CD14-positive monocyte (primary cell): Measurements from ENCODE around the gene SSTR1. TPM values are rescaled to one million over a fixed set of nuclear protein-coding genes. Genes with fewer than 3 reads are reported as not detected.

Experiments
- DNase-seq, 3 donors: peaks; one replicate each; pipeline ENCODE4 v3.0.0-alpha.2; 2011 to 2022
- H2AFZ ChIP-seq: 2 replicates; pipeline ENCODE4 v1.6.0; 2012; ENCODE audit warnings: mild to moderate bottlenecking, low read depth, low read length, inconsistent platforms; ENCODE audit not compliant: insufficient read depth, poor library complexity, severe bottlenecking
- H3K27ac ChIP-seq, 2 donors: 1 replicate in 1 of 2; 2 replicates in 1 of 2; pipeline ENCODE4 v1.5.1; 2012 to 2013; ENCODE audit warnings: low read length in 2 of 2, control low read depth in 1 of 2, inconsistent platforms in 1 of 2, low read depth in 1 of 2, mild to moderate bottlenecking in 1 of 2
- H3K27me3 ChIP-seq, 2 donors: one replicate each; pipeline versions ENCODE4 v1.6.0 to v1.6.1; 2011 to 2013; ENCODE audit warnings: low read length in 2 of 2; ENCODE audit not compliant: control insufficient read depth in 2 of 2, insufficient read depth in 2 of 2
- H3K36me3 ChIP-seq, 2 donors: replicated peaks in 1 of 2; 1 replicate in 1 of 2; 2 replicates in 1 of 2; pipeline versions ENCODE4 v1.5.1 to v1.6.1; 2012 to 2013; ENCODE audit warnings: low read length in 2 of 2, control low read depth in 1 of 2, inconsistent platforms in 1 of 2, mild to moderate bottlenecking in 1 of 2; ENCODE audit not compliant: insufficient read depth in 2 of 2, control insufficient read depth in 1 of 2
- H3K4me1 ChIP-seq, 2 donors: 1 replicate in 1 of 2; 2 replicates in 1 of 2; pipeline versions ENCODE4 v1.5.1 to v1.6.1; 2012 to 2013; ENCODE audit warnings: low read length in 2 of 2, control low read depth in 1 of 2, inconsistent platforms in 1 of 2, mild to moderate bottlenecking in 1 of 2, moderate library complexity in 1 of 2; ENCODE audit not compliant: insufficient read depth in 2 of 2, control insufficient read depth in 1 of 2
- H3K4me2 ChIP-seq: replicated peaks from 2 replicates; pipeline ENCODE3; 2012; ENCODE audit warnings: low read length, moderate library complexity, mild to moderate bottlenecking; ENCODE audit not compliant: poor library complexity, severe bottlenecking; ENCODE audit errors: extremely low read depth
- H3K4me3 ChIP-seq, 3 experiments: fragments of 200-600 bp in 1 of 3; sonication (generic) in 1 of 3; replicated peaks in 1 of 3; 1 replicate in 2 of 3; 2 replicates in 1 of 3; pipeline ENCODE4 v1.5.1; 2011 to 2013; ENCODE audit warnings: low read length in 3 of 3, mild to moderate bottlenecking in 3 of 3, control low read depth in 2 of 3, low read depth in 2 of 3, inconsistent platforms in 1 of 3, moderate library complexity in 1 of 3
- H3K79me2 ChIP-seq: 2 replicates; pipeline ENCODE4 v1.6.0; 2012; ENCODE audit warnings: mild to moderate bottlenecking, control low read depth, inconsistent platforms, low read length, moderate library complexity; ENCODE audit not compliant: insufficient read depth
- H3K9ac ChIP-seq: 2 replicates; pipeline ENCODE4 v1.6.0; 2017; ENCODE audit warnings: low read length, mild to moderate bottlenecking; ENCODE audit not compliant: insufficient read depth, poor library complexity, severe bottlenecking
- H3K9me3 ChIP-seq, 2 donors: replicated peaks in 1 of 2; 1 replicate in 1 of 2; 2 replicates in 1 of 2; pipeline versions ENCODE4 v1.5.1 to v1.6.1; 2012 to 2013; ENCODE audit warnings: low read length in 2 of 2, control low read depth in 1 of 2; ENCODE audit not compliant: control insufficient read depth in 1 of 2, insufficient read depth in 1 of 2
- H4K20me1 ChIP-seq: 2 replicates; pipeline ENCODE4 v1.6.0; 2012; ENCODE audit warnings: mild to moderate bottlenecking, low read length, control low read depth, moderate library complexity; ENCODE audit not compliant: insufficient read depth
- H3K27ac Mint-ChIP-seq, 7 donors: one replicate each; pipeline ENCODE4 v1.8.0; 2020; ENCODE audit warnings: mild to moderate bottlenecking in 7 of 7, mixed read lengths in 7 of 7, moderate library complexity in 6 of 7, inconsistent platforms in 2 of 7
- H3K27me3 Mint-ChIP-seq, 3 donors: one replicate each; pipeline ENCODE4 v1.8.0; 2021 to 2022; ENCODE audit warnings: low read depth in 3 of 3, mild to moderate bottlenecking in 3 of 3, mixed read lengths in 3 of 3, moderate library complexity in 3 of 3, inconsistent platforms in 1 of 3
- H3K36me3 Mint-ChIP-seq, 2 donors: one replicate each; pipeline ENCODE4 v1.8.0; 2020; ENCODE audit warnings: mixed read lengths in 2 of 2, inconsistent platforms in 1 of 2, mild to moderate bottlenecking in 1 of 2
- H3K4me1 Mint-ChIP-seq: one replicate; pipeline ENCODE4 v1.8.0; 2020; ENCODE audit warnings: mild to moderate bottlenecking, mixed read lengths
- H3K4me3 Mint-ChIP-seq, 2 donors: one replicate each; pipeline ENCODE4 v1.8.0; 2020; ENCODE audit warnings: mild to moderate bottlenecking in 2 of 2, mixed read lengths in 2 of 2, moderate library complexity in 1 of 2
- H3K9me3 Mint-ChIP-seq, 7 donors: one replicate each; pipeline ENCODE4 v1.8.0; 2020 to 2022; ENCODE audit warnings: mixed read lengths in 7 of 7, mild to moderate bottlenecking in 6 of 7, moderate library complexity in 6 of 7, inconsistent platforms in 2 of 7
- WGBS: methylation state at CpG from one replicate; pipeline ENCODE4 v1.1.5; 2013; ENCODE audit warnings: missing lambda C conversion rate; ENCODE audit not compliant: insufficient coverage; 5-methylcytosine and 5-hydroxymethylcytosine counted together
- intact Hi-C, 2 donors: fragments of 100-400 bp; cut with micrococcal nuclease; formaldehyde crosslinking; loops; one replicate each; pipeline versions ENCODE4 v1.15.0 to v1.15.1; 2023
- polyA plus RNA-seq, 3 donors: library from polyadenylated mRNA; depleted of rRNA in 1 of 3; unstranded in 2 of 3; stranded (reverse) in 1 of 3; fragments of 300-500 nt in 2 of 3; fragments of >200 nt in 1 of 3; fragmentation: Illumina TruSeq in 2 of 3; gene quantifications; 1 replicate in 2 of 3; 2 replicates in 1 of 3; pipeline ENCODE4 v1.2.3, GENCODE V29; 2012 to 2021
- TF ChIP-seq, protein P1 (sequence below): fragments of 200-600 bp; IDR thresholded peaks from one replicate; pipeline ENCODE4 v1.8.0; 2022; ENCODE audit warnings: antibody characterized with exemption, mild to moderate bottlenecking

The SSTR1 gene
- polyA plus RNA-seq, 3 donors, result not detected

DNA sequence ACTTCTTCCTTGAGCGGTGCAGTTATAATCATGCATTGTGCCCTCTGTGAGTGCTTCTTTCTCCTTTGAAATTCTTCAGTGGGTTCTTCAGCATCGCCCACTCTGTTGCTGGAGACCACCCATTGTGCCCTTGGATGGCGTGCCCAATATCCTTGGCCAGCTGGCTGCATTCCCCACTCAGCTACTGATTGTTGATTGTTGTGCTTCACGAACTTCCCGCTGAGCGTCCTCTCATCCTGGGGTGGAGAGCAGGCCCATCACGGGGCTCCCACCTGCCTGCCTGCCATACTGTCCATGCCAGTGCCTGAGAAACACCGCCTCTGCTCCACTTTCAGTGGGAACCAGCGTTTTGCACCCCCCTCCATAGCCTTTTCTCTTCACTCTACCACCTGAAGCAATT is 8.6 kb upstream of the SSTR1 start:
- TF ChIP-seq, protein P1, sequence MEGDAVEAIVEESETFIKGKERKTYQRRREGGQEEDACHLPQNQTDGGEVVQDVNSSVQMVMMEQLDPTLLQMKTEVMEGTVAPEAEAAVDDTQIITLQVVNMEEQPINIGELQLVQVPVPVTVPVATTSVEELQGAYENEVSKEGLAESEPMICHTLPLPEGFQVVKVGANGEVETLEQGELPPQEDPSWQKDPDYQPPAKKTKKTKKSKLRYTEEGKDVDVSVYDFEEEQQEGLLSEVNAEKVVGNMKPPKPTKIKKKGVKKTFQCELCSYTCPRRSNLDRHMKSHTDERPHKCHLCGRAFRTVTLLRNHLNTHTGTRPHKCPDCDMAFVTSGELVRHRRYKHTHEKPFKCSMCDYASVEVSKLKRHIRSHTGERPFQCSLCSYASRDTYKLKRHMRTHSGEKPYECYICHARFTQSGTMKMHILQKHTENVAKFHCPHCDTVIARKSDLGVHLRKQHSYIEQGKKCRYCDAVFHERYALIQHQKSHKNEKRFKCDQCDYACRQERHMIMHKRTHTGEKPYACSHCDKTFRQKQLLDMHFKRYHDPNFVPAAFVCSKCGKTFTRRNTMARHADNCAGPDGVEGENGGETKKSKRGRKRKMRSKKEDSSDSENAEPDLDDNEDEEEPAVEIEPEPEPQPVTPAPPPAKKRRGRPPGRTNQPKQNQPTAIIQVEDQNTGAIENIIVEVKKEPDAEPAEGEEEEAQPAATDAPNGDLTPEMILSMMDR, result no peak
- H3K36me3 ChIP-seq, result no peaks in the 10 kb centered on the region
- Mint-ChIP-seq H3K4me1 (no peaks in the 10 kb centered on the region), H3K27me3 (peaks cover 0 to 5% (median 4%) of the 10 kb centered on the region in 3 donors), H3K4me3 (no peak overlapping the region), H3K27ac (peak overlapping the region in 1 of 7 donors; percentile 57), H3K36me3 (no peaks in the 10 kb centered on the region), H3K9me3 (no peaks in the 10 kb centered on the region)
- no peaks in the 10 kb centered on the region for H3K4me1 ChIP-seq
- H4K20me1 ChIP-seq, result no peaks in the 10 kb centered on the region
- no peak for DNase-seq
- H3K4me2 ChIP-seq, result no peak overlapping the region
- H3K27me3 ChIP-seq, result no peaks in the 10 kb centered on the region
- 88% methylated on average over 8 of the region's 9 CpGs for WGBS
- no peak overlapping the region for H3K9ac ChIP-seq
- no peak overlapping the region for H3K27ac ChIP-seq
- no peak overlapping the region for H3K4me3 ChIP-seq
- no peaks in the 10 kb centered on the region for H3K9me3 ChIP-seq
- intact Hi-C loops, result no loop called here
- no peak overlapping the region for H2AFZ ChIP-seq
- no peaks in the 10 kb centered on the region for H3K79me2 ChIP-seq

GRCh38 chr14:38199739-38200138 is 8.0 kb upstream of the SSTR1 start:
- no peaks in the 10 kb centered on the region for H3K36me3 ChIP-seq
- Mint-ChIP-seq H3K36me3 (no peaks in the 10 kb centered on the region), H3K4me3 (no peak overlapping the region), H3K9me3 (no peaks in the 10 kb centered on the region), H3K27ac (no peak overlapping the region), H3K4me1 (no peaks in the 10 kb centered on the region), H3K27me3 (peaks cover 0 to 5% (median 4%) of the 10 kb centered on the region in 3 donors)
- no peak overlapping the region for H3K4me3 ChIP-seq
- TF ChIP-seq, protein P1, result no peak
- H3K79me2 ChIP-seq, result no peaks in the 10 kb centered on the region
- H3K9ac ChIP-seq, result no peak overlapping the region
- H3K27me3 ChIP-seq, result no peaks in the 10 kb centered on the region
- no peaks in the 10 kb centered on the region for H3K4me1 ChIP-seq
- H2AFZ ChIP-seq, result no peak overlapping the region
- no peaks in the 10 kb centered on the region for H4K20me1 ChIP-seq
- intact Hi-C loops, result no loop called here
- 90% methylated on average over 1 of the region's 1 CpG for WGBS
- no peak overlapping the region for H3K27ac ChIP-seq
- no peak for DNase-seq
- no peaks in the 10 kb centered on the region for H3K9me3 ChIP-seq
- H3K4me2 ChIP-seq, result no peak overlapping the region
